Smooth muscle cell (in vitro differentiated cells): ENCODE measurements around the gene SPC24. TPM values are rescaled to one million over a fixed set of nuclear protein-coding genes. Genes with fewer than 3 reads are reported as not detected.

ENCODE experiments used
- DNase-seq: peaks from one replicate; lab custom pipeline; 2025; ENCODE audit not compliant: unreplicated experiment; lab: John Stamatoyannopoulos, UW
- H2AFZ ChIP-seq: fragments of 200-600 bp; sonication (generic); 2 replicates; pipeline ENCODE4 v1.6.0; 2016; ENCODE audit warnings: antibody characterized with exemption, low read depth, mild to moderate bottlenecking
- H3F3A ChIP-seq: fragments of 200-600 bp; sonication (generic); 2 replicates; pipeline ENCODE4 v1.6.0; 2017; ENCODE audit warnings: antibody characterized with exemption, low read depth
- H3K27ac ChIP-seq: fragments of 200-600 bp; sonication (generic); 2 replicates; pipeline ENCODE4 v1.5.1; 2016; ENCODE audit warnings: low read depth, mild to moderate bottlenecking
- H3K27me3 ChIP-seq: fragments of 200-600 bp; sonication (generic); 2 replicates; pipeline ENCODE4 v1.6.1; 2016; ENCODE audit warnings: low read depth, mild to moderate bottlenecking
- H3K36me3 ChIP-seq: fragments of 200-600 bp; sonication (generic); 2 replicates; pipeline ENCODE4 v1.5.1; 2016; ENCODE audit warnings: low read depth
- H3K4me1 ChIP-seq: fragments of 200-600 bp; sonication (generic); 2 replicates; pipeline ENCODE4 v1.5.1; 2016; ENCODE audit warnings: low read depth
- H3K4me2 ChIP-seq: fragments of 200-600 bp; sonication (generic); 2 replicates; pipeline ENCODE4 v1.6.0; 2016; ENCODE audit warnings: mild to moderate bottlenecking
- H3K4me3 ChIP-seq: fragments of 200-600 bp; sonication (generic); 2 replicates; pipeline ENCODE4 v1.5.1; 2016; ENCODE audit warnings: mild to moderate bottlenecking
- H3K79me2 ChIP-seq: fragments of 200-600 bp; sonication (generic); 2 replicates; pipeline ENCODE4 v1.6.0; 2016; ENCODE audit warnings: low read depth, mild to moderate bottlenecking
- H3K9ac ChIP-seq: fragments of 200-600 bp; sonication (generic); 2 replicates; pipeline ENCODE4 v1.6.0; 2016; ENCODE audit warnings: low read depth
- H3K9me3 ChIP-seq: fragments of 200-600 bp; sonication (generic); replicated peaks from 2 replicates; pipeline ENCODE4 v1.5.1; 2016; ENCODE audit warnings: low read depth
- H4K20me1 ChIP-seq: fragments of 200-600 bp; sonication (generic); 2 replicates; pipeline ENCODE4 v1.6.0; 2016; ENCODE audit warnings: low read depth
- CTCF ChIP-seq: fragments of 200-600 bp; sonication (generic); IDR thresholded peaks from 2 replicates; pipeline ENCODE4 v1.5.1; 2017; ENCODE audit warnings: borderline replicate concordance, mild to moderate bottlenecking, antibody characterized with exemption; ENCODE audit not compliant: insufficient read depth, poor library complexity, severe bottlenecking
- WGBS: methylation state at CpG from one replicate; pipeline ENCODE4 v1.1.7; 2016; ENCODE audit warnings: low lambda C conversion rate; 5-methylcytosine and 5-hydroxymethylcytosine counted together
- polyA plus RNA-seq: library from polyadenylated mRNA; unstranded; fragments of >200 nt; fragmentation: Nextera tagmentation; extraction: Ambion mirVana; gene quantifications from 2 replicates; pipeline ENCODE4 v1.2.1, GENCODE V29; 2016
- total RNA-seq: library from RNA; depleted of rRNA; stranded (reverse); fragments of >200 nt; gene quantifications from 2 replicates; pipeline ENCODE4 v1.2.3, GENCODE V29; 2014

Gene SPC24
- total and polyA plus RNA-seq, 2 experiments from 2014 or later = 7.6 to 9.7 TPM

GRCh38 chr19:11198175-11198534 lies 42.6 kb upstream of the SPC24 start:
- 81% methylated on average over 7 of the region's 7 CpGs for WGBS
- Histone ChIP-seq H3F3A (peaks cover 4% of the 10 kb centered on the region), H3K9ac (no peak overlapping the region), H4K20me1 (peaks cover 15% of the 10 kb centered on the region), H3K4me3 (peak overlapping the region; percentile 72), H3K36me3 (no peaks in the 10 kb centered on the region), H3K4me2 (no peak overlapping the region), H3K4me1 (no peaks in the 10 kb centered on the region), H3K79me2 (peaks cover 23% of the 10 kb centered on the region), H3K27me3 (no peaks in the 10 kb centered on the region), H3K27ac (no peak overlapping the region), H3K9me3 (no peaks in the 10 kb centered on the region), H2AFZ (no peak overlapping the region)
- no peak for DNase-seq
- TF ChIP-seq CTCF = no peak

DNA sequence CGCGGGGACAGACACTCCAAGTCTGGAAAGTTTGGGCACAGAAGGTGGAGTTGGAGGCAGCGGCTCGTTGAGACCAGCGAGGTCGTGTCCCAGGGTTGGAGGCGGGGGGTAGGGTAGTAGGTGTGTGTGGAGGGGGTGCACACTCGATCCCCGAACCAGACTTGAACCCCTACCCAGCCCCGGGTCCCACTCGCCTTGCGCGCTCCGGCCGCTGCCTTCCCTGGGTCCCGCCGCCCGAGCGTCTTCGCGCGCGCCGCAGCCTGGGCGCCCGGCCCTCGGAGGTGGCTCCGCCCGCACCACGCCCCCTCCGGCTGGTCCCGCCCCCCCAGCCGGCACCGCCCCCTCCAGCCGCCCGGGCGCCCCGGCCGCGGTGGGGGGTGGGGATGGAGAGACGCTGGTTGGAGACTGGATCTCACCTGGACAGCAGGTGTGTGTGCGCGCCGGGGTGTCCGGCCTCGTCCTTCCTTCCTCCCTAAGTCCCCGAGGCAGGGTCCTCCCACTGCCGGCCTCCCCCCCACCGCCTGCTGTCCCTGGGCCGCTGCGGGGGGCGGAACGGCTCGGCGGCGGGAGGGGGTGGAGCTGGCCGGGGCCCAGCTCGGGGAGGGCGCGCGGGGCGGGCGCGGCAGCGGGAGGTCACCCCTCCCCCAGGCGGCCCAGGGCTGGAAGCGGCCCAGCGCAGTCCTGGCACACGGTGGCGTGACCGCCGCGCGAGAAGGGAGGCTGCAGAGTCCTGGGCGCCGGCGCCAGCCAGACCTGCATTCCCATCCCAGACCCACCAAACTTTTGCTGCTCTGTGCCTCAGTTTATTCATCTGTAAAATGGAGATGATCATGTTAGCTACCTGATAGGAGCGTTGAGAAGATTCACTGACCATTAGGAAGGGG lies 42.0 kb upstream of the SPC24 start, which contains the start of gene KANK2:
Gene KANK2 (minus strand): TSS at position 255 of the 884 bp plus-strand sequence. CDS start 3,034 bp downstream, outside the sequence.
- TF ChIP-seq CTCF = no peak
- Histone ChIP-seq H3K36me3 (no peaks in the 10 kb centered on the region), H3K9ac (peak within 1 kb of the TSS; percentile 64), H3K27me3 (no peaks in the 10 kb centered on the region), H3K27ac (no peak within 1 kb of the TSS), H4K20me1 (peaks cover 15% of the 10 kb centered on the region), H3K9me3 (no peaks in the 10 kb centered on the region), H3K4me3 (peak within 1 kb of the TSS; percentile 72), H3K79me2 (peaks cover 23% of the 10 kb centered on the region), H3K4me2 (peak within 1 kb of the TSS; percentile 93), H2AFZ (no peak within 1 kb of the TSS), H3F3A (peaks cover 4% of the 10 kb centered on the region), H3K4me1 (no peaks in the 10 kb centered on the region)
- DNase-seq = peak; percentile 90
- 2% methylated on average over 12 of the region's 78 CpGs for WGBS

DNA sequence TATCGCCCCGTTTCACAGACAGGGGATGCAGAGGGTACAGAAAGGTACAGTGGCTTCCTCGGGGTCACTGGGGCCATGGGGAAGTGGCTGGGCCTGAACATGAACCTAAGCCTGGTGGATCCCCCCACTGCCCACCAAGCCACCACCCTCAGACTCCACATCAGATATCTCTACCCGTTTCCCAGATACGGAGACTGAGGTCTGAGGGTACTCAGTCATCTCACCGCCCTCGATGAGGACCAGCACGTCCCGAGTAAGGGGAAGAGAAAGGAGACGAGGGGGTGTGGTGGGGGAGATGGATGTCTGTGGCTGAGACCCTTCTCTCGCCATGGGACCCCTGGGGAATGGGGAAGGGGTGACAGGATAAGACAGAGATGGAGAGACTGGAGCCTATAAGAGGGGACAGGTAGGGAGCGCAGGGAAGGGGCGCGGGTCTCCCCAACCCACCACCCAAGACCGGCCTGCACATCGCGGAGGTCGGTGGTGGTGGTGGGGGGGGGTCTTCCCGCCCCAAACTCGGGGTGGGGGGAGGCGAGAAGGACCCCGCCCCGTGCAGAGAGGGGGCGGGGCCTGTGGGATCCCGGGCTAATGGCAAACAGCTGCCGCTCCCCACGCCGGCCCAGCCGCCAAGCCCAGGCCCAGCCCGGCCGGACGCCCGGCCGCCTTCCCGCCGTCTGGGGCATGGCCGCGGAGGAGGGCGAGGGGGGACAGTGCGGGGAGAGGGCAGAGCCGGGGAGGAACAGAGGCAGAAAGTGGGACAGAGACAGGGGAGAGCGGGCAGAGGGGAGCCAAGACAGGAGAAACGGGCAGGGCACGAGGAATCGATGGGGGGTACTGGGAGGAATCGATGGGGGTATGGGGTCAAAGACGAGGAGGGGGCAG lies 41.1 kb upstream of the SPC24 start:
- peaks cover 23% of the 10 kb centered on the region for H3K79me2 ChIP-seq

More for the DNA sequence above, 41.1 kb upstream of the SPC24 start:
- WGBS = 25% methylated on average over 27 of the region's 47 CpGs
- Histone ChIP-seq H3K4me3 (peak overlapping the region; percentile 72), H2AFZ (no peak overlapping the region), H3K9me3 (no peaks in the 10 kb centered on the region), H3K27ac (no peak overlapping the region), H3K4me2 (peak overlapping the region; percentile 93), H4K20me1 (peaks cover 17% of the 10 kb centered on the region), H3K9ac (peak overlapping the region; percentile 64), H3K36me3 (no peaks in the 10 kb centered on the region), H3K4me1 (no peaks in the 10 kb centered on the region), H3K27me3 (no peaks in the 10 kb centered on the region), H3F3A (peaks cover 10% of the 10 kb centered on the region)
- DNase-seq = no peak
- TF ChIP-seq CTCF = no peak
